ENCODE data around the gene CAPZA2. TPM values are rescaled to one million over a fixed set of nuclear protein-coding genes. Genes with fewer than 3 reads are reported as not detected.
"Not testable (repeated sequence)": the region's sequence is repeated elsewhere in the genome, so short reads cannot be mapped to it uniquely, and the experiment has no call there.

Gene CAPZA2
- polyA plus RNA-seq (ENCODE audit: insufficient read length in 4 of 4): 100 to 1,000 TPM; 158 to 221 (median 194) TPM

DNA sequence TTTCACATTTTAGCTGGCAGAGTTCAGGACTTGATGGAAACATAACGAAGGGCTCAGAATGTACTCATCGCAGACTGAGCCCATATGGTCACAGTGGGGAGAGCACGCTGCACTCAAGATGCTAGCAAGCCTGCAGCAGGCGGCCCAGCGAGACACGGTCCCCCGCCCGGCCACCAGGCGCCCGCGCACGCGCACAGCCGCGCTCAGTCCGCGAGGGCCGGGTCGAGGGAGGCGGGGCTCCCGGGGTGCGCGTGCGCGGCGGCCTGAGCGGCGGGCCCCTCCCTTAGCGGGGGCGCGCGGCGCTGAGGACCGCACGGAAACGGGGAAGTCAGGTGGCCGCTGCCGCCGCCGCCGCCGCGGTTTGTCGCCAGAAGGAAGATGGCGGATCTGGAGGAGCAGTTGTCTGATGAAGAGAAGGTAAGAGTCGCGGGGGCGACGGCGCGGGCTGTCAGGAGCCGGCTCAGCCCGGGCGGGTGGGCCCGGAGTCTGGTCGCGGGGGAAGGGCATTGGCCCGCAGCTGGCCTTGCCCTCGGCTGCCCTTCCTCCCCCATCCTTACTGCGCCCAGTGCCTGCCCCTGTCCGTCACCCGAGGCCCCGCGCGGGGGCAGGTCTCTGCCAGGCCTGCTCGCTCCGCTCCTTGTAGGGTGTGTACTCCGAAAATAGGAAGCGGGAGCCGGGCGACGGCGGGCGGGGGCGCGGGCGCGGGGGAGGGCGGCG is at the start of gene CAPZA2:
CAPZA2 (plus strand) TSS at position 354 of the 717 bp plus-strand sequence; CDS start at position 379, 25 bp downstream.
- DNase-seq (ENCODE audit: low read depth in 4 of 4, low spot score in 2 of 4): peak; percentile 62 to 85 (median 78)

DNA sequence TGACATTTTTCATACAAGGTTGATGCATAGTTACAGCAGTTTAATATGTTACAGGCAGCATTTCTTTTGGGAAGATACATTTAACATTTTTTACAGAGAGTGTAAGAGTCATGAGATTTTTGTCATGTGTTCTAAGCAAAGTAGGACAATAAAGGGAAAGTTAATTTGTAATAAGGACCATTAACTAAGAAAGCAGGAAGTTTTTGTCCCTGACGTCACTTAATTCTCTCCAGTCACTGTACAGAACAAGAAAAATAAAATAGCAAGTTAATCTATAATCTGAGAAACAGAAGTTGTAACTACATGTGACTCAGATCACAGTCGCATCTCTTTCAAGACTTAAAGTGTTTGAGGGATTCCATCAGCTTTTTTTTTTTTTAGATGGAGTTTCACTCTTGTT is 49.5 kb upstream of the CAPZA2 start:
- peak in 1 of 4 donors; percentile 32 for DNase-seq (ENCODE audit: low read depth in 4 of 4, low spot score in 2 of 4)

- DNase-seq (ENCODE audit: low read depth in 4 of 4, low spot score in 2 of 4): not testable (repeated sequence)
Observed at GRCh38 chr7:116813371-116813770, 49.0 kb upstream of the CAPZA2 start.

GRCh38 chr7:116815041-116815440 is 47.3 kb upstream of the CAPZA2 start:
- DNase-seq (ENCODE audit: low read depth in 4 of 4, low spot score in 2 of 4): no peak

GRCh38 chr7:116820149-116820548 is 42.2 kb upstream of the CAPZA2 start:
- DNase-seq (ENCODE audit: low read depth in 4 of 4, low spot score in 2 of 4): no peak

- DNase-seq (ENCODE audit: low read depth in 4 of 4, low spot score in 2 of 4): not testable (repeated sequence)
Observed at GRCh38 chr7:116821647-116822046, 40.7 kb upstream of the CAPZA2 start.

GRCh38 chr7:116824449-116824848 is 37.9 kb upstream of the CAPZA2 start:
- DNase-seq (ENCODE audit: low read depth in 4 of 4, low spot score in 2 of 4): no peak

DNA sequence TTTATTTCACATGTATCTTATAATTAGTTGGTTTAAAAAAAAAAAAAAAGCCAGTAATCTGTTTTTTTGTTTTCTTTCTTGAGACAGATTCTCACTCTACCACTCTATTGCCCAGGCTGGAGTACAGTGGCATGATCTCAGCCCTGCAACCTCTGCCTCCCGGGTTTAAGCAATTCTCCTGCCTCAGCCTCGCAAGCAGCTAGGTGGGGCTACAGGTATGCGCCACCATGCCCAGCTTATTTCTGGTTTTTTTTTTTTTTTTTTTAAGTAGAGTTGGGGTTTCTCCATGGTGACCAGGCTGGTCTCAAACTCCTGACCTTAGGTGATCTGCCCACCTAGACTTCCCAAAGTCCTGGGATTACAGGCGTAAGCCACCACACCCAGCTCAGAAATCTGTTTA is 34.1 kb upstream of the CAPZA2 start:
- no peak for DNase-seq (ENCODE audit: low read depth in 4 of 4, low spot score in 2 of 4)

DNA sequence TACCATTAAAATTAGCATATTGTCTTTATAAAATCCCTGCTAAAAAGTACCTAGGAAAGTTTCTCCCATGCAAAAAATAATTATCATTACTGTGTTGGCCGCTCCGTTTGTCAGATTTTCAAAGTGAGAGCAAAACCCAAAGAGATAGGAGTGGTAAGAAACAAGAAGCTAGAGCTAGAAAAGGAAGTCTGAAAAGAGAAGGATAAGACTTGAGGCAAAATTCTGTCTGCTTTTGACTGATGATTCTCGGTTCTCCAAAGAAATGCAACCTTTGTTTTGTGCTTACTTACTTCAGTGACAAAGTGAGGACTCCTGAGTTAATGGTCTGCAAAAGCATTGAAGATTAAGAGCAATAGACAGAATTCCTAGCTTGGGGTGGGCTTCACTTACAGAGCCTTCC is 33.3 kb upstream of the CAPZA2 start:
- DNase-seq (ENCODE audit: low read depth in 4 of 4, low spot score in 2 of 4): no peak

- DNase-seq (ENCODE audit: low read depth in 4 of 4, low spot score in 2 of 4): no peak
Observed at GRCh38 chr7:116829493-116829892, 32.9 kb upstream of the CAPZA2 start.

GRCh38 chr7:116832692-116833091 is 29.7 kb upstream of the CAPZA2 start:
- DNase-seq (ENCODE audit: low read depth in 4 of 4, low spot score in 2 of 4): no peak

DNA sequence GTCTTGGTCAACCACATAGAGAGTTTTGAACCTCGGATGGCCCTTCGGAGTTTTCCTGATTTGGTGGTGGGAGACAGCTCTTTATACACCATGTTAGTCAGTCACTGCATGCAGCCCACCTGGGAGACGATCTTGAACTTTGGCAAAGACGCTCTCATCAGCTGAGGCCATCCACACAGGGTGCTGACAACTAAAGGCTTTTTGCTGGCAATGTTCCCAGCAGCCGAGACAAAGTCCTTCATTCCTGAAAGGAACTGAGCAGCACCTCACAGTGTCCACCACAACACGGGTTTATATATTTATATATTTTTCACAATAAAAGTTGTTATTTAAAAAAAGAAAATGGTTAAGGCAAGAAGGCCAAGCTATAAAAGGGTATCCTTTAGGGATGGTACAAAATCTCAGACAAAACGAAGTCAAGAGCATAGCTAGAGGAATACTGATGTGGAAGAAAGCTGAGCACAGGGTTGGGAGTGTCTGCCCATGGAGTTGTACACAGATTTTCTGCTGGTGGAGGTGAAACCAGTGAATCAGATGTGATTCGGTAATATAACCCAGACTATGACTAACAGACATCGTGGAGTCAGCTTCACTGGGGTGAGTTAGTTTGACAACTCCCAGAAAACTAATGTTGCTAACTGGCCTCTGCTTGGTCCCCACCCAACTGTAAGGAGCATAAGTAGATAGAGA is 27.4 kb upstream of the CAPZA2 start:
- no peak for DNase-seq (ENCODE audit: low read depth in 4 of 4, low spot score in 2 of 4)

- DNase-seq (ENCODE audit: low read depth in 4 of 4, low spot score in 2 of 4): no peak
Observed at GRCh38 chr7:116836048-116836447, 26.3 kb upstream of the CAPZA2 start.

DNA sequence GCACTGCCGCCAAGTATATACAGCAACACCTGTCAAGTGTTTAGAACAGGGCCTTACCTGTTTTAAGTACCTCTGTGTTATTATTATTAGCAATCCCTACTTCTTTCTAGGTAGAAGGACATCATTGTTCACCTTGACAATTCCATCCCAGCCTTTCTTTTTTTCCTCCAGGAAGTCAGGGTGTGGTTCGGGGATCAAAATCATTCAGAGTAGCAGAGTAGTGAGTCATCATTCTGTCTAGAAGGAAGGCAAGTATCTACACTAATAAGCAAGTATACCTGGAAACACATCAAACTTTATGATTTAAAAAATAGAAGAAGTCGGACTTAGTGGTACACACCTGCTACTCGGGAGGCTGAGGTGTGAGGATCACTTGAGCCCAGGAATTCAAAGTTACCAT is 25.5 kb upstream of the CAPZA2 start:
- no peak for DNase-seq (ENCODE audit: low read depth in 4 of 4, low spot score in 2 of 4)

DNA sequence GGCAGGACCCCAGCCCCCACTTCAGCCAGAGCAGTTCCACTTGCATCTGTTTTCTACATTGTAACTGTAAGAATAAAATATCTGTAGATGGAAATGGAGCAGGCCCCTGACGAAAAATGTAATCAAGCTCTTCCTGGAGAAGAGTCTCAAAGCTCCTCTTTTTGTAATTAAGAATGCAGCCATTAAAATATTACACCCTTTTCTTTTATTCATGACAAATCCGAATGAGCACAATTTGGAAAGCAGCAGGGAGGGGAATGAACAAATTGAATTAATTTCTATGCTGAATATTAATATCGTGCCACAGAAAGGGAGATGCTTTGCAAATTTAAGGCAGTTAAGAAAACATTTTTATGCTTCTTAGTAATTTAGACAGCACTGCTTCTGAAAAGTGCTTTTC is 24.8 kb upstream of the CAPZA2 start:
- no peak for DNase-seq (ENCODE audit: low read depth in 4 of 4, low spot score in 2 of 4)

- no peak for DNase-seq (ENCODE audit: low read depth in 4 of 4, low spot score in 2 of 4)
Observed at GRCh38 chr7:116840256-116840655, 22.1 kb upstream of the CAPZA2 start.

GRCh38 chr7:116842371-116842770 is 20.0 kb upstream of the CAPZA2 start:
- DNase-seq (ENCODE audit: low read depth in 4 of 4, low spot score in 2 of 4): no peak

DNA sequence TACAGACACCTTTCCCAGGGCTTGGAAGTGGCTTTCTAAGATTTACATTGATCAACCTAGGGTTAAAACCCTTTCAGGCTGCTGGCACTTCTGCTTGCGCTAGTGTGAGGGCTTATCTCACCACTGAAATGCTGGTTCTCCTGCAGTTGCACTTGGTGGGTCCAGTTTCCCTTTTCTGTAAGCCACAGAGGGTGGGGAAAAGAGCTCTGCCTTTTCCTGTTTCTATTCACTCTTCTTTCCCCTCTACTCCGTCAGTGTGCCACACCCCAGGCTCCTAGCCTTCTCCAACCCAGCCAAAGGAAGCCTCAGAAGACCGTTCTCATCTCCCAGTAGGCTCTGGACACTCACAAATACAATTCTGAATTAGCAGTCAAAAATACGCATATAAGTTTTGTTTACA is 19.0 kb upstream of the CAPZA2 start:
- no peak for DNase-seq (ENCODE audit: low read depth in 4 of 4, low spot score in 2 of 4)

DNA sequence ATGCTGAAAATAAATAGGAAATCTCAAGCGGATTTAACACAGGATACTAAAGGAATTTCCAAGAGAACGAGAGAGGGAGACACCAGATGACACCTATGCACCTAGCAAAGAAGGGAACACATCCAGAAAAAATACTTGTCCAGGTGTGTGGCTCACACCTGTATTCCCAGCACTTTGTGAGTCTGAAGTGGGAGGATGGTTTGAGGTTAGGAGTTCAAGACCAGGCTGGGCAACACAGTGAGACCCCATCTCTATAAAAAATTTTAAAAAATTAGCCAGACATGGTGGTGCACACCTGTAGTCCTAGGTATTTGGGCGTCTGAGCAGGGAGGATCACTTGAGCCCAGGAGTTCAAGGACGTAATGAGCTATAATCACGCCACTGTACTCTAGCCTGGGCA is 11.2 kb upstream of the CAPZA2 start:
- DNase-seq (ENCODE audit: low read depth in 4 of 4, low spot score in 2 of 4): no peak

- DNase-seq (ENCODE audit: low read depth in 4 of 4, low spot score in 2 of 4): no peak
Observed at GRCh38 chr7:116851671-116852070, 10.7 kb upstream of the CAPZA2 start.

GRCh38 chr7:116854132-116854531 is 8.3 kb upstream of the CAPZA2 start:
- DNase-seq (ENCODE audit: low read depth in 4 of 4, low spot score in 2 of 4): no peak

DNA sequence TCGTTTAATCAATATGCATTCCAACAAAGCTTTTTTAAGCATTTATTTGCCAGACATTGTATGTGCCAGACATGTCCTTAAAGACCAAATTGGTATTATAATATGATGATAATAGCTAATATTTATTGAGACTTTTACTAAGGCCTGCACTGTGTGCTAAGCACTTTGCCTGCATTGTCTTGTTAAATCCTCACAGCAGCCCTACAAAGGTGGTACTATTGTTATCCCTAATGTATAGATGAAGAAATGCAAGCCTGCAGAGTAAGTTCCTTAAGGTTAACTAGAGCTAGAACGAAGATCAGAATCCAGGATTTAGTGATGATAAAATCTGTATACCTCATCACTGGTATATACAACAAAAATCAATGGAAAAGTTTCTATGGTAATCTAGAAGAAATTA is 5.3 kb upstream of the CAPZA2 start:
- DNase-seq (ENCODE audit: low read depth in 4 of 4, low spot score in 2 of 4): no peak

Data from left renal cortex interstitium (tissue), 4 donors.